ENCODE results near the gene TK2.

DNA sequence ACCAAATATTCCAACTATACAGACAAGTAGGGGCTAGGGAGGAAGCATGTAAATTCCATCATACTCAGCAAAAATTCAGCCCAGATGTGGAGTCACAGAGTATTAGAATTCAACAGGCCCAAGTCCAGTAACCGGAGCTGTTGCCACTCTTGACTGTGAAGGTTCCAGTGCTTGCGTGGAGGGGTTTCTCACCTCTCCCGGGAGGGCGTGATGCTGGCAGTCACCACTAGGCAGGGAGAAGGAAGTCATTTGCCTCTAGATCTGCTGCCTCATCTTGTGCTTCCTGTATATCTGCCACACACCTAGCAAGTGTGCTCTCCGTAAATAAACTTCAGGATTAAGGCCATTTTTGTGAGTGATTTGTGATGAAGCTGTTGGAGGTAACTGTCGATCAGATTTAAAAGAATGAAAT lies 1.4 kb upstream of the TK2 start:
- TF ChIP-seq POLR2A (IDR thresholded peaks at IDR 0.05; ENCODE audit: low read length) (no peak), SMC3 (IDR thresholded peaks at IDR 0.05) (no peak), CHD2 (IDR thresholded peaks at IDR 0.05; ENCODE audit: low read length, partially characterized antibody) (no peak)
- TF ChIP-seq, protein P1, sequence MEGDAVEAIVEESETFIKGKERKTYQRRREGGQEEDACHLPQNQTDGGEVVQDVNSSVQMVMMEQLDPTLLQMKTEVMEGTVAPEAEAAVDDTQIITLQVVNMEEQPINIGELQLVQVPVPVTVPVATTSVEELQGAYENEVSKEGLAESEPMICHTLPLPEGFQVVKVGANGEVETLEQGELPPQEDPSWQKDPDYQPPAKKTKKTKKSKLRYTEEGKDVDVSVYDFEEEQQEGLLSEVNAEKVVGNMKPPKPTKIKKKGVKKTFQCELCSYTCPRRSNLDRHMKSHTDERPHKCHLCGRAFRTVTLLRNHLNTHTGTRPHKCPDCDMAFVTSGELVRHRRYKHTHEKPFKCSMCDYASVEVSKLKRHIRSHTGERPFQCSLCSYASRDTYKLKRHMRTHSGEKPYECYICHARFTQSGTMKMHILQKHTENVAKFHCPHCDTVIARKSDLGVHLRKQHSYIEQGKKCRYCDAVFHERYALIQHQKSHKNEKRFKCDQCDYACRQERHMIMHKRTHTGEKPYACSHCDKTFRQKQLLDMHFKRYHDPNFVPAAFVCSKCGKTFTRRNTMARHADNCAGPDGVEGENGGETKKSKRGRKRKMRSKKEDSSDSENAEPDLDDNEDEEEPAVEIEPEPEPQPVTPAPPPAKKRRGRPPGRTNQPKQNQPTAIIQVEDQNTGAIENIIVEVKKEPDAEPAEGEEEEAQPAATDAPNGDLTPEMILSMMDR (IDR thresholded peaks at IDR 0.05): no peak
- TF ChIP-seq, protein P2, sequence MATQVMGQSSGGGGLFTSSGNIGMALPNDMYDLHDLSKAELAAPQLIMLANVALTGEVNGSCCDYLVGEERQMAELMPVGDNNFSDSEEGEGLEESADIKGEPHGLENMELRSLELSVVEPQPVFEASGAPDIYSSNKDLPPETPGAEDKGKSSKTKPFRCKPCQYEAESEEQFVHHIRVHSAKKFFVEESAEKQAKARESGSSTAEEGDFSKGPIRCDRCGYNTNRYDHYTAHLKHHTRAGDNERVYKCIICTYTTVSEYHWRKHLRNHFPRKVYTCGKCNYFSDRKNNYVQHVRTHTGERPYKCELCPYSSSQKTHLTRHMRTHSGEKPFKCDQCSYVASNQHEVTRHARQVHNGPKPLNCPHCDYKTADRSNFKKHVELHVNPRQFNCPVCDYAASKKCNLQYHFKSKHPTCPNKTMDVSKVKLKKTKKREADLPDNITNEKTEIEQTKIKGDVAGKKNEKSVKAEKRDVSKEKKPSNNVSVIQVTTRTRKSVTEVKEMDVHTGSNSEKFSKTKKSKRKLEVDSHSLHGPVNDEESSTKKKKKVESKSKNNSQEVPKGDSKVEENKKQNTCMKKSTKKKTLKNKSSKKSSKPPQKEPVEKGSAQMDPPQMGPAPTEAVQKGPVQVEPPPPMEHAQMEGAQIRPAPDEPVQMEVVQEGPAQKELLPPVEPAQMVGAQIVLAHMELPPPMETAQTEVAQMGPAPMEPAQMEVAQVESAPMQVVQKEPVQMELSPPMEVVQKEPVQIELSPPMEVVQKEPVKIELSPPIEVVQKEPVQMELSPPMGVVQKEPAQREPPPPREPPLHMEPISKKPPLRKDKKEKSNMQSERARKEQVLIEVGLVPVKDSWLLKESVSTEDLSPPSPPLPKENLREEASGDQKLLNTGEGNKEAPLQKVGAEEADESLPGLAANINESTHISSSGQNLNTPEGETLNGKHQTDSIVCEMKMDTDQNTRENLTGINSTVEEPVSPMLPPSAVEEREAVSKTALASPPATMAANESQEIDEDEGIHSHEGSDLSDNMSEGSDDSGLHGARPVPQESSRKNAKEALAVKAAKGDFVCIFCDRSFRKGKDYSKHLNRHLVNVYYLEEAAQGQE (IDR thresholded peaks at IDR 0.05): no peak
- TF ChIP-seq, protein P3, sequence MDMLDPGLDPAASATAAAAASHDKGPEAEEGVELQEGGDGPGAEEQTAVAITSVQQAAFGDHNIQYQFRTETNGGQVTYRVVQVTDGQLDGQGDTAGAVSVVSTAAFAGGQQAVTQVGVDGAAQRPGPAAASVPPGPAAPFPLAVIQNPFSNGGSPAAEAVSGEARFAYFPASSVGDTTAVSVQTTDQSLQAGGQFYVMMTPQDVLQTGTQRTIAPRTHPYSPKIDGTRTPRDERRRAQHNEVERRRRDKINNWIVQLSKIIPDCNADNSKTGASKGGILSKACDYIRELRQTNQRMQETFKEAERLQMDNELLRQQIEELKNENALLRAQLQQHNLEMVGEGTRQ (IDR thresholded peaks at IDR 0.05): no peak
